Activated CD8-positive, alpha-beta memory T cell treated with anti-CD3 and anti-CD28 coated beads for 1 hour (primary cell): ENCODE results near the gene LRRC8D.
A peak's percentile ranks its signal among the peaks of the same experiment; 100 is the strongest.

Experiments
- DNase-seq, 2 donors: peaks; one replicate each; pipeline ENCODE4 v3.0.0-alpha.2; 2020; ENCODE audit warnings: low read depth in 1 of 2; ENCODE audit errors: extremely low read depth in 1 of 2

LRRC8D gene

GRCh38 chr1:89806616-89807015 is 14.2 kb upstream of the LRRC8D start:
- no peak for DNase-seq

- DNase-seq = no peak
Observed at GRCh38 chr1:89807503-89807902, 13.3 kb upstream of the LRRC8D start.

- DNase-seq = no peak
Observed at GRCh38 chr1:89807983-89808382, 12.8 kb upstream of the LRRC8D start.

GRCh38 chr1:89808441-89809117 is 12.3 kb upstream of the LRRC8D start:
- DNase-seq = no peak

- DNase-seq = no peak
Observed at GRCh38 chr1:89809556-89809955, 11.3 kb upstream of the LRRC8D start.

- no peak for DNase-seq
Observed at GRCh38 chr1:89810302-89810701, 10.5 kb upstream of the LRRC8D start.

GRCh38 chr1:89810880-89811279 is 10.0 kb upstream of the LRRC8D start:
- DNase-seq = no peak

GRCh38 chr1:89812992-89813391 is 7.8 kb upstream of the LRRC8D start:
- DNase-seq = no peak

- DNase-seq = no peak
Observed at GRCh38 chr1:89815040-89815439, 5.8 kb upstream of the LRRC8D start.

GRCh38 chr1:89815611-89816010 is 5.2 kb upstream of the LRRC8D start:
- no peak for DNase-seq

- DNase-seq = no peak
Observed at GRCh38 chr1:89816366-89816765, 4.5 kb upstream of the LRRC8D start.

- peak in 1 of 2 donors; percentile 49 for DNase-seq
Observed at GRCh38 chr1:89821322-89822108, 683 bp downstream of the LRRC8D start.

GRCh38 chr1:89822109-89822962 is 1.5 kb downstream of the LRRC8D start:
- no peak for DNase-seq

GRCh38 chr1:89822999-89823628 is 2.3 kb downstream of the LRRC8D start:
- no peak for DNase-seq

GRCh38 chr1:89823679-89824292 is 3.0 kb downstream of the LRRC8D start:
- no peak for DNase-seq

GRCh38 chr1:89826594-89826993 is 5.8 kb downstream of the LRRC8D start:
- DNase-seq = no peak

- no peak for DNase-seq
Observed at GRCh38 chr1:89827330-89827729, 6.5 kb downstream of the LRRC8D start.

GRCh38 chr1:89827902-89828301 is 7.1 kb downstream of the LRRC8D start:
- DNase-seq = no peak

GRCh38 chr1:89829186-89829585 is 8.4 kb downstream of the LRRC8D start:
- no peak for DNase-seq

GRCh38 chr1:89831462-89832120 is 10.8 kb downstream of the LRRC8D start:
- DNase-seq = no peak
